ENCODE results near the gene BACH2.

Gene BACH2

GRCh38 chr6:90203672-90204071, 93.0 kb downstream of the BACH2 start:
- Histone ChIP-seq H3K4me3 (ENCODE audit: low read length) (no peak overlapping the region), H3K27ac (ENCODE audit: low read depth, low read length) (no peak overlapping the region), H3K27me3 (ENCODE audit: control insufficient read depth, low read length) (no peaks in the 10 kb centered on the region), H3F3A (ENCODE audit: control insufficient read depth, insufficient read depth) (peaks cover 37% of the 10 kb centered on the region), H3K9me2 (replicated peaks; ENCODE audit: control insufficient read depth, low read length) (no peaks in the 10 kb centered on the region), H3K4me1 (ENCODE audit: control insufficient read depth, low read length) (peaks cover 80% of the 10 kb centered on the region), H3K79me2 (ENCODE audit: control insufficient read depth, low read length) (peaks cover 100% of the 10 kb centered on the region), H3K4me2 (ENCODE audit: low read length) (no peak overlapping the region), H3K9me3 (ENCODE audit: control insufficient read depth, insufficient read depth, low read length) (no peaks in the 10 kb centered on the region), H4K20me1 (ENCODE audit: control insufficient read depth, insufficient read depth, low read depth, low read length) (peaks cover 52% of the 10 kb centered on the region), H3K36me3 (ENCODE audit: control insufficient read depth, low read length) (peaks cover 94% of the 10 kb centered on the region)
- TF ChIP-seq CTCF (IDR thresholded peaks at IDR 0.05; ENCODE audit: low read depth, low read length, poor library complexity, severe bottlenecking), result no peak
- TF ChIP-seq EZH2phosphoT487 (IDR thresholded peaks at IDR 0.05; ENCODE audit: borderline replicate concordance, low read length), result no peak

- Histone ChIP-seq H3K36me3 (ENCODE audit: control insufficient read depth, low read length) (peaks cover 96% of the 10 kb centered on the region), H3K27me3 (ENCODE audit: control insufficient read depth, low read length) (no peaks in the 10 kb centered on the region), H3K4me3 (ENCODE audit: low read length) (no peak overlapping the region), H3K4me2 (ENCODE audit: low read length) (peak overlapping the region; percentile 3; the same call in 1 of the 2 replicates), H3K79me2 (ENCODE audit: control insufficient read depth, low read length) (peaks cover 100% of the 10 kb centered on the region), H3K4me1 (ENCODE audit: control insufficient read depth, low read length) (peaks cover 92% of the 10 kb centered on the region), H3K9me3 (ENCODE audit: control insufficient read depth, insufficient read depth, low read length) (no peaks in the 10 kb centered on the region), H3K27ac (ENCODE audit: low read depth, low read length) (no peak overlapping the region), H4K20me1 (ENCODE audit: control insufficient read depth, insufficient read depth, low read depth, low read length) (peaks cover 65% of the 10 kb centered on the region), H3F3A (ENCODE audit: control insufficient read depth, insufficient read depth) (peaks cover 35% of the 10 kb centered on the region), H3K9me2 (replicated peaks; ENCODE audit: control insufficient read depth, low read length) (no peaks in the 10 kb centered on the region)
- TF ChIP-seq EZH2phosphoT487 (IDR thresholded peaks at IDR 0.05; ENCODE audit: borderline replicate concordance, low read length) (no peak), CTCF (IDR thresholded peaks at IDR 0.05; ENCODE audit: low read depth, low read length, poor library complexity, severe bottlenecking) (no peak)
Measured at GRCh38 chr6:90202156-90202555, 94.5 kb downstream of the BACH2 start.

DNA sequence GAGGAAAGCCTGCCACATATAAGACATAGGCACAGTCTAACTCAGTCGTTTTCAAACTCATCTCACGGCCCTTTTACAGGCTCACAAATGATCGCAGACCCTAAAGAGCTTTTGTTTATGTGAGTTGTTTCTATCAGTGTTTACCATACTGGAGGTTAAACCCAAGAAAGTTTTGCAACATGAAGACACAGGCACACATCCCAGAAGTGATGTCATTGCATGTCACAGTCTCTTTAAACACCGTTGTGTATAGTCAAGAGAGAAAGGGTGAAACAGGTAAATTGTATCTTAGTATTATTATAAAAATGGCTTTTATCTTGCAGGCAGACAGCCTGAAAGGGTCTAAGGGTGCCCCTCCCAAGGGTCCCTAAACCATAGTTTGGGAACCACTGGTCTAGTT, 96.7 kb downstream of the BACH2 start:
- peaks cover 46% of the 10 kb centered on the region for H3F3A ChIP-seq (ENCODE audit: control insufficient read depth, insufficient read depth)
- peaks cover 67% of the 10 kb centered on the region for H4K20me1 ChIP-seq (ENCODE audit: control insufficient read depth, insufficient read depth, low read depth, low read length)
- H3K9me3 ChIP-seq (ENCODE audit: control insufficient read depth, insufficient read depth, low read length), result no peaks in the 10 kb centered on the region
- peaks cover 96% of the 10 kb centered on the region for H3K36me3 ChIP-seq (ENCODE audit: control insufficient read depth, low read length)
- no peaks in the 10 kb centered on the region for H3K27me3 ChIP-seq (ENCODE audit: control insufficient read depth, low read length)
- no peak for TF ChIP-seq CTCF (IDR thresholded peaks at IDR 0.05; ENCODE audit: low read depth, low read length, poor library complexity, severe bottlenecking)
- TF ChIP-seq EZH2phosphoT487 (IDR thresholded peaks at IDR 0.05; ENCODE audit: borderline replicate concordance, low read length), result no peak
- H3K4me1 ChIP-seq (ENCODE audit: control insufficient read depth, low read length), result peaks cover 93% of the 10 kb centered on the region
- H3K4me3 ChIP-seq (ENCODE audit: low read length), result peak overlapping the region; percentile 19; the same call in 1 of the 2 replicates
- H3K9me2 ChIP-seq (replicated peaks; ENCODE audit: control insufficient read depth, low read length), result no peaks in the 10 kb centered on the region
- peak overlapping the region; percentile 41 for H3K4me2 ChIP-seq (ENCODE audit: low read length)
- H3K79me2 ChIP-seq (ENCODE audit: control insufficient read depth, low read length), result peaks cover 100% of the 10 kb centered on the region
- H3K27ac ChIP-seq (ENCODE audit: low read depth, low read length), result no peak overlapping the region
